Activated naive CD4-positive, alpha-beta T cell treated with anti-CD3 and anti-CD28 coated beads for 36 hours (primary cell): ENCODE measurements around the gene IGFL4. TPM values are rescaled to one million over a fixed set of nuclear protein-coding genes. Genes with fewer than 3 reads are reported as not detected.
"Not testable (repeated sequence)": the region's sequence is repeated elsewhere in the genome, so short reads cannot be mapped to it uniquely, and the experiment has no call there.

Source experiments
- CTCF ChIA-PET: fragments of 350-600 bp; sonication (Branson Sonifier 250); formaldehyde crosslinking; loops from one replicate; lab custom pipeline; 2021; ENCODE audit warnings: antibody characterized with exemption; lab: Charles Lee
- DNase-seq: peaks from one replicate; pipeline ENCODE4 v3.0.0-alpha.2; 2020
- H3K27ac Mint-ChIP-seq: one replicate; pipeline ENCODE4 v1.8.0; 2021; ENCODE audit warnings: mild to moderate bottlenecking, mixed read lengths
- H3K27me3 Mint-ChIP-seq: one replicate; pipeline ENCODE4 v1.8.0; 2021; ENCODE audit warnings: low read depth, mixed read lengths
- H3K36me3 Mint-ChIP-seq: one replicate; pipeline ENCODE4 v1.8.0; 2021; ENCODE audit warnings: low read depth, mixed read lengths
- H3K4me1 Mint-ChIP-seq: one replicate; pipeline ENCODE4 v1.8.0; 2021; ENCODE audit warnings: low read depth, mixed read lengths
- H3K4me3 Mint-ChIP-seq: one replicate; pipeline ENCODE4 v1.8.0; 2021; ENCODE audit warnings: mild to moderate bottlenecking, moderate library complexity, mixed read lengths
- H3K9me3 Mint-ChIP-seq: one replicate; pipeline ENCODE4 v1.8.0; 2021; ENCODE audit warnings: mixed read lengths
- intact Hi-C: fragments of 100-400 bp; cut with micrococcal nuclease; formaldehyde crosslinking; loops from one replicate; pipeline ENCODE4 v1.15.1; 2023
- total RNA-seq, 2 experiments: library from RNA; stranded (reverse); gene quantifications; one replicate each; pipeline ENCODE4 v1.2.3, GENCODE V29; 2021

Gene IGFL4
- total RNA-seq = not detected

DNA sequence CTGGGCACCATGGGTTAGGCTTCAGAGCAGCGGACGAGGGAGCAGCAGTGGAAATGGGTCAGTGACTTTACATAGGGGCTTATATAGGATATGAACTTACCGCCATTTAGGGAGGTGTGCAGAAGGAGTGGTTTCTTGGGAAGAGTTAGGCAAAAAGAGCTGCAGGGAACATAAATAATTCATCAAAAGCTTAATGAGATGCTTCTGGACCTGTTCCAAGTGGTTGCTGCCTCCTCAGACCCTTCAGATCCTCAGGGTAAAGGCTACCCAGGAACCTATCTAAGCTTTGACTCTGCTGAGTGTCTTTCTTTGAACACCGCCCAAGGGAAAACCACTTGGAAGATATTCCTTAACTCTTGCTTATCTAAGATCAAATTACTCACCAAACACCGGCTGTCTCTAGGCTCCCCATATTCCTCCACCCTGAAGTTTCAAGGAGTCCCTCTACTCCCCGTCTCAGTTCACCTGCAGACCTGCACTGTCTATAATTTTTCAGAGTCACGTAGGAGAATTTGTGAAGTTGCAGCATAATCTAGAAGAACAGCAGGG is at the start of gene IGFL4:
Gene IGFL4 (minus strand): TSS at position 51 of the 549 bp plus-strand sequence. CDS start 40 bp downstream, at position 11.
- CTCF ChIA-PET = no interaction called here
- no peak within 1 kb of the TSS for H3K4me3 Mint-ChIP-seq
- DNase-seq = no peak
- no peaks in the 10 kb centered on the region for H3K36me3 Mint-ChIP-seq
- peaks cover 2% of the 10 kb centered on the region for H3K9me3 Mint-ChIP-seq
- H3K27me3 Mint-ChIP-seq = peaks cover 34% of the 10 kb centered on the region
- no peak within 1 kb of the TSS for H3K27ac Mint-ChIP-seq
- intact Hi-C loops = no loop called here
- H3K4me1 Mint-ChIP-seq = no peaks in the 10 kb centered on the region

DNA sequence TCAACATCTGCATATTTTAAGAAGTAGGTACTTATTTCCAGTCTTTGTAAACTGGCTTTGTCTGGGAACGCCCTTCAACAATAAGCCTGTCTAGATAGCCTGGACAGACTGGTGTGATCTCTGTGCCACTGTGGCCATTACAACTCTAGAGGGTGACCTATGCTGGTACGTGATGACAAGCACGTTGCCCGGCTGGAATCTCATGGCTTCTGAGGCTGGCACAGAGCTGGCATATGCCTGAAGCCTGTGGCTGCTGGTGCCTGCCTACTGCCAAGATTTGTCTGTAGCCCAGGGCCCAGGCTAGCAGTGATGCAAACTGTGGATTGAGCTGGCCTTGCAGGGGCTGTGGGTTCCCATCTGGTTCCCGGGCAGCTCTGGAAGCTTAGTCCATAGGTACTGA is 49.6 kb upstream of the IGFL4 start:
- no peak for DNase-seq
- Mint-ChIP-seq H3K9me3 (peaks cover 31% of the 10 kb centered on the region), H3K27me3 (peaks cover 21% of the 10 kb centered on the region), H3K27ac (no peak overlapping the region), H3K36me3 (peaks cover 2% of the 10 kb centered on the region), H3K4me1 (no peaks in the 10 kb centered on the region), H3K4me3 (no peak overlapping the region)
- intact Hi-C loops = no loop called here
- CTCF ChIA-PET = interaction anchor here (1.2 kb wide), 1 partner anchor 12 kb away, joined by 3 read pairs; no protein-coding TSS in a partner anchor

DNA sequence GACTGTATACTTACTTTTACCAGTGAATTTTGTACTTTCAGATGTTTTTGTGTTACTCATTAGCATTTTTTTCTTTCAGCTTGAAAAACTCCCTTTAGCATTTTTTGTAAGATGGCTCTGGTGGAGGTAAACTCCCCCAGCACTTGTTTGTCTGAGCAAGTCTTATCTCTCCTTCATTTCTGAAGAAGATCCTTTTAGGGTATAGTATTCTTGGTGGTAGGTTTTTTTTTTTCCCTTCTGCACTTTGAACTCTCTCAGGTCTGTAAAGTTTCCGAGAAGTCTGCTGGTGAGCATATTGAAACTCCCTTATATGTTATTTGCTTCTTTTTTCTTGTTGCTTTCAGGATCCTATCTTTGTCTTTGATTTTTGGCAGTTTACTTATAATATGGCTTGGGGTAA is 48.6 kb upstream of the IGFL4 start:
- Mint-ChIP-seq H3K27ac (no peak overlapping the region), H3K27me3 (peaks cover 26% of the 10 kb centered on the region), H3K4me1 (no peaks in the 10 kb centered on the region), H3K36me3 (peaks cover 4% of the 10 kb centered on the region), H3K9me3 (peaks cover 39% of the 10 kb centered on the region), H3K4me3 (no peak overlapping the region)
- no peak for DNase-seq
- CTCF ChIA-PET = interaction anchor here (1.2 kb wide), 1 partner anchor 11 kb away, joined by 3 read pairs; no protein-coding TSS in a partner anchor
- intact Hi-C loops = no loop called here

GRCh38 chr19:46088101-46088500 is 47.3 kb upstream of the IGFL4 start:
- peaks cover 40% of the 10 kb centered on the region for H3K9me3 Mint-ChIP-seq
- peaks cover 4% of the 10 kb centered on the region for H3K36me3 Mint-ChIP-seq
- no peak overlapping the region for H3K4me3 Mint-ChIP-seq
- no peak overlapping the region for H3K27ac Mint-ChIP-seq
- peaks cover 30% of the 10 kb centered on the region for H3K27me3 Mint-ChIP-seq
- DNase-seq = no peak
- intact Hi-C loops = no loop called here
- no peaks in the 10 kb centered on the region for H3K4me1 Mint-ChIP-seq
- CTCF ChIA-PET = interaction anchor here (0.6 kb wide), 1 partner anchor 68 kb away, joined by 5 read pairs; no protein-coding TSS in a partner anchor

DNA sequence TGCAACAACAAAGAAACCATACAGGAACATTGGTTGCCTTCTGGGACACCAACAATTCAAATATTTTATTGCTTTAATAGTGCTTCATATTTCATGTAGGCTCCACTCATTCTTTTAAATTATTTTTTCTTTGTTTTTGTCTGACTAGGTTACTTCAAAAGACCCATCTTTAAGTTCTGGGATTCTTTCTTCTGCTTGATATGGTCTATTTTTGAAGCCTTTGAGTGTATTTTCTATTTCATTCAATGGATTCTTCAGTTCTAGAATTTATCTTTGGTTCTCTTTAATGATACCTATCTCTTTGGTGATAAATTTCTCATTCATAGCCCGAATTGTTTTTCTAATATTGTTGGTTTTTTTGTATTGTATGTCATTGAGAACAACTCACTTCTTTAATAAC is 45.1 kb upstream of the IGFL4 start:
- intact Hi-C loops = no loop called here
- peaks cover 36% of the 10 kb centered on the region for H3K27me3 Mint-ChIP-seq
- no peak overlapping the region for H3K27ac Mint-ChIP-seq
- CTCF ChIA-PET = no interaction called here
- peaks cover 4% of the 10 kb centered on the region for H3K36me3 Mint-ChIP-seq
- H3K9me3 Mint-ChIP-seq = peaks cover 39% of the 10 kb centered on the region
- H3K4me1 Mint-ChIP-seq = peaks cover 5% of the 10 kb centered on the region
- no peak for DNase-seq
- no peak overlapping the region for H3K4me3 Mint-ChIP-seq

- no peak for DNase-seq
- peaks cover 5% of the 10 kb centered on the region for H3K4me1 Mint-ChIP-seq
- peaks cover 4% of the 10 kb centered on the region for H3K36me3 Mint-ChIP-seq
- CTCF ChIA-PET = interaction anchor here (0.5 to 2.7 kb wide), 6 partner anchors 27 to 232 kb away, joined by 3 to 20 read pairs (median 4); no protein-coding TSS in a partner anchor
- H3K4me3 Mint-ChIP-seq = no peak overlapping the region
- no peak overlapping the region for H3K27ac Mint-ChIP-seq
- H3K9me3 Mint-ChIP-seq = peaks cover 25% of the 10 kb centered on the region
- H3K27me3 Mint-ChIP-seq = peaks cover 51% of the 10 kb centered on the region
- intact Hi-C loops = loop anchor here (1.0 kb wide), 3 partner anchors 102 to 181 kb away; no protein-coding TSS in a partner anchor
Measured at GRCh38 chr19:46082728-46083050, 41.9 kb upstream of the IGFL4 start.

DNA sequence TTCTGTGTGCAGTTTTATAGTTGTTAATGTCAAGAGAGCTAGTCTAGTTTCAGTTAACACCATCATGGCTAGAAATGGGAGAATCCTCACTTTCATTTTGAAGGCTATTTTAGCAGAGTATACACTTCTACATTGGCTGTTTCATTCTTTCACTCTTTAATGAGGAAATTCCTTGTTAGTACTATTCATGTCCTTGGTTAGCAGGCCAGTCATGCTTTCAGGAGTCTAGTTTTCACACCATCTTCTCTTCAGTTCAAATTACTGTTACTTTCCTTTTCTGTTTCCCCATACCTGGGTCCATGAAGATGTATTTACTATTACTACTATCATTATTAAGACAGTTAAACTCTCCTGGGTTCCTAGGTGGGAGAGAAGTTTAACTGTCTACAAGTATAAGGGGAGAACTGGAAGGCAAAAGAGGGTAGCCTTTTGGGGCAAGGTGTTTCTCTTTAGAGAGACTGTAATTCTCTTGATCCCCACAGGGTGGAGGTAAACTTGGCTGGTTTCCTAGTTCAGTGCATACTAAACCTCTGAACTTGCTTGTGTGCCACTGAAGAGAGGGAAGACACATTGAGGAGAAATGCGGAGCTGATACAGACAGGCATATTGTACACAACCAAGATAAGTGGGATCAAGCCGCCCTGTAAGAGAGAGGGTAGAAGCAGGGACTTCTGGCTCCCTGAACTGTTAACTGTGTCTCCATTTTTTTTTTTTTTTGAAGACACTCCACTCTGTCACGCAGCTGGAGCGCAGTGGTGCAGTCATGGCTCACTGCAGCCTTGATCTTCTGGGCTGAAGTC is 41.3 kb upstream of the IGFL4 start:
- Mint-ChIP-seq H3K4me3 (no peak overlapping the region), H3K27me3 (peaks cover 55% of the 10 kb centered on the region), H3K27ac (no peak overlapping the region), H3K36me3 (peaks cover 4% of the 10 kb centered on the region), H3K4me1 (peaks cover 7% of the 10 kb centered on the region), H3K9me3 (peaks cover 24% of the 10 kb centered on the region)
- DNase-seq = peak; percentile 45
- intact Hi-C loops = loop anchor here (1.0 kb wide), 3 partner anchors 102 to 181 kb away; no protein-coding TSS in a partner anchor
- CTCF ChIA-PET = interaction anchor here (0.5 to 2.7 kb wide), 6 partner anchors 27 to 232 kb away, joined by 3 to 20 read pairs (median 4); no protein-coding TSS in a partner anchor

DNA sequence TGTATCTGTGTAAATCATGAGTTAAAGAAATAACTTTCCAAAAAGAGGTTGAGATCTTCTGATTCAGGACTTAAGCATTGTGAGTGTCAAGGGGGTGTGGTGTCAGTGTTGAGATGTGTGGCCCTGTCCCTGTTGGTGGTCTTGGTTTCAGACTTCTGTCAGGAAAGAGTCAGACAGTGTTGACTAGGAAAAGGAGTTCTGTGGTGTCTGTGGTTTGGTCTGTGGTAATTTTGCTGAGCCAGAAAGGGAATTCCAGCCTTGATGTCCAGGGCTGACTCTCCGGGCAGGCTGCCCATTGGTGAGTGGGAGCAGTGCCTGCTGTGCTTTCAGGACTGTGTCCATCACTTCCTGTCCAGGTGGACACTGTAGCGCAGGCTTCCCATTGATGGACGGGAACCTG is 39.8 kb upstream of the IGFL4 start:
- intact Hi-C loops = no loop called here
- Mint-ChIP-seq H3K27me3 (peaks cover 69% of the 10 kb centered on the region), H3K4me3 (no peak overlapping the region), H3K27ac (no peak overlapping the region), H3K4me1 (peaks cover 12% of the 10 kb centered on the region), H3K9me3 (peaks cover 12% of the 10 kb centered on the region), H3K36me3 (peaks cover 2% of the 10 kb centered on the region)
- CTCF ChIA-PET = interaction anchor here (0.6 to 3.5 kb wide), 4 partner anchors 105 to 364 kb away, joined by 3 to 20 read pairs (median 12); no protein-coding TSS in a partner anchor
- DNase-seq = no peak

- H3K27me3 Mint-ChIP-seq = peaks cover 67% of the 10 kb centered on the region
- DNase-seq = no peak
- H3K4me3 Mint-ChIP-seq = no peak overlapping the region
- CTCF ChIA-PET = interaction anchor here (0.6 to 3.5 kb wide), 6 partner anchors 106 to 365 kb away, joined by 3 to 18 read pairs (median 6); no protein-coding TSS in a partner anchor
- H3K9me3 Mint-ChIP-seq = peaks cover 4% of the 10 kb centered on the region
- H3K4me1 Mint-ChIP-seq = peaks cover 12% of the 10 kb centered on the region
- intact Hi-C loops = no loop called here
- H3K27ac Mint-ChIP-seq = no peak overlapping the region
- H3K36me3 Mint-ChIP-seq = no peaks in the 10 kb centered on the region
Measured at GRCh38 chr19:46079576-46079975, 38.8 kb upstream of the IGFL4 start.

DNA sequence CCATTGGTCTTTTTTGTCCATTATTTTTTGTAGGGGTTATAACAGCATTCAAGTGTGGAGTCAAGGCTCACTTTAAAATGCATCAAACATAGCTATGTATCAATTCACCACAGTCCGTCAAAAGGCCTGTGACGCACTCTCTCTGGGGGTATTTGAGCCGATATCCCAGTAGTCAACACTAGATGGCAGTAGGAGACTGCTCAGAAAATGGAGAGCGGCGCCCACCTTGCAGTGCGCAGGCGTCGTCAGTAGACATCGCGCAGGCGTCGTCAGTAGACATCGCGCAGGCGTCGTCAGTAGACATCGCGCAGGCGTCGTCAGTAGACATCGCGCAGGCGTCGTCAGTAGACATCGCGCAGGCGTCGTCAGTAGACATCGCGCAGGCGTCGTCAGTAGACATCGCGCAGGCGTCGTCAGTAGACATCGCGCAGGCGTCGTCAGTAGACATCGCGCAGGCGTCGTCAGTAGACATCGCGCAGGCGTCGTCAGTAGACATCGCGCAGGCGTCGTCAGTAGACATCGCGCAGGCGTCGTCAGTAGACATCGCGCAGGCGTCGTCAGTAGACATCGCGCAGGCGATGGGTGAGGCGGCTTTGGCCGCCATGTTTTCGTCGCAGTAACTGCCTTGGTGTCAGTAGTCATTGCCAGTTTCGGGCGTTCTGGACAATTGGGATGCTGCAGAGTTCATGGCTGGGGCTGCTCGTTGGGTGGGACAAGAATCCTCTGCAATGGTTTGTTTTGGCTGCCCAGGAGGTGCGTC is 38.0 kb upstream of the IGFL4 start:
- H3K4me3 Mint-ChIP-seq, H3K27ac Mint-ChIP-seq, H3K36me3 Mint-ChIP-seq, H3K9me3 Mint-ChIP-seq: not testable (repeated sequence)
- CTCF ChIA-PET = interaction anchor here (0.6 to 3.5 kb wide), 19 partner anchors 11 to 189 kb away, joined by 3 to 38 read pairs (median 3); no protein-coding TSS in a partner anchor
- DNase-seq = peak; percentile 53
- H3K27me3 Mint-ChIP-seq = peaks cover 65% of the 10 kb centered on the region
- intact Hi-C loops = loop anchor here (1.0 kb wide), 2 partner anchors 111 to 187 kb away; no protein-coding TSS in a partner anchor
- H3K4me1 Mint-ChIP-seq = peaks cover 12% of the 10 kb centered on the region

DNA sequence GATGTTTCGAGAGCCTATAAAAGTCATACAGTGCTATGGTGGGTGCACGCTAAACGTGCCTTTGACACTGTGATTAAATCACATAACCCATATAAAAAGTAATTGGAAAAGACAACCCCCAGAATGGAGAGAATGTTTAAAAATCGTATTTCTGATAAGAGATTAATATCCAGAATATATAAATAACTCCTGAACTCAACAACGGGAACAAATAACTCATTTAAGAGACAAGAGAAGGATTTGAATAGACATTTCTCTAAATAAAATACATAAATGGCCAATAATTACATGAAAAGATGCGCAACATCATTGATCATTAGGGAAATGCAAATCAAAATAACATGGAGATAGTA is 37.0 kb upstream of the IGFL4 start:
- peaks cover 64% of the 10 kb centered on the region for H3K27me3 Mint-ChIP-seq
- intact Hi-C loops = loop anchor here (1.0 kb wide), 3 partner anchors 48 to 188 kb away; no protein-coding TSS in a partner anchor
- no peak overlapping the region for H3K4me3 Mint-ChIP-seq
- H3K27ac Mint-ChIP-seq = no peak overlapping the region
- H3K4me1 Mint-ChIP-seq = peaks cover 12% of the 10 kb centered on the region
- CTCF ChIA-PET = interaction anchor here (0.6 to 3.5 kb wide), 18 partner anchors 12 to 190 kb away, joined by 3 to 38 read pairs (median 3); no protein-coding TSS in a partner anchor
- H3K9me3 Mint-ChIP-seq = peaks cover 2% of the 10 kb centered on the region
- no peak for DNase-seq
- no peaks in the 10 kb centered on the region for H3K36me3 Mint-ChIP-seq
